RWPE2 (cell line): ENCODE results near the gene TMEM238L.

Experiments used
- ATAC-seq: fragments of 200-7000 bp; cut with Tn5 transposase; 3 replicates; pipeline ENCODE4 v1.9.1; 2021; ENCODE audit warnings: low read depth
- DNase-seq: peaks from one replicate; pipeline ENCODE4 v3.0.0-alpha.2; 2020; ENCODE audit warnings: low spot score
- H3K27ac ChIP-seq: fragments of 450-650 bp; 2 replicates; pipeline ENCODE4 v1.5.1; 2017; ENCODE audit warnings: mild to moderate bottlenecking; ENCODE audit not compliant: poor library complexity, severe bottlenecking
- H3K27me3 ChIP-seq: fragments of 250-450 bp; sonication (Bioruptor Pico); 2 replicates; pipeline ENCODE4 v1.5.1; 2021; ENCODE audit warnings: mild to moderate bottlenecking, moderate library complexity; ENCODE audit not compliant: insufficient read depth, poor library complexity, severe bottlenecking
- H3K36me3 ChIP-seq: fragments of 250-450 bp; sonication (Bioruptor Pico); 2 replicates; pipeline ENCODE4 v1.5.1; 2020; ENCODE audit warnings: low read depth, mild to moderate bottlenecking, moderate library complexity
- H3K4me1 ChIP-seq: fragments of 250-450 bp; sonication (Bioruptor Pico); 2 replicates; pipeline ENCODE4 v1.5.1; 2021; ENCODE audit warnings: mild to moderate bottlenecking, moderate library complexity; ENCODE audit not compliant: insufficient read depth, poor library complexity, severe bottlenecking
- H3K4me3 ChIP-seq: fragments of 250-450 bp; sonication (Bioruptor Pico); 2 replicates; pipeline ENCODE4 v1.5.1; 2021; ENCODE audit warnings: mild to moderate bottlenecking, moderate library complexity; ENCODE audit not compliant: severe bottlenecking
- H3K9me3 ChIP-seq: fragments of 250-450 bp; sonication (Bioruptor Pico); 2 replicates; pipeline ENCODE4 v1.5.1; 2021; ENCODE audit warnings: mild to moderate bottlenecking, moderate library complexity; ENCODE audit not compliant: severe bottlenecking
- CTCF ChIP-seq: fragments of 450-650 bp; IDR thresholded peaks from one replicate; pipeline ENCODE4 v1.5.1; 2017; ENCODE audit warnings: mild to moderate bottlenecking, moderate library complexity; ENCODE audit not compliant: poor library complexity, severe bottlenecking

Gene TMEM238L

GRCh38 chr17:10807704-10808128 lies 3.8 kb upstream of the TMEM238L start:
- Histone ChIP-seq H3K4me1 (no peaks in the 10 kb centered on the region), H3K36me3 (no peaks in the 10 kb centered on the region), H3K9me3 (no peaks in the 10 kb centered on the region), H3K27ac (no peak overlapping the region), H3K27me3 (no peaks in the 10 kb centered on the region), H3K4me3 (no peak overlapping the region)
- no peak for TF ChIP-seq CTCF
- ATAC-seq, result no peak
- DNase-seq, result no peak

GRCh38 chr17:10806545-10807262 lies 2.8 kb upstream of the TMEM238L start:
- no peaks in the 10 kb centered on the region for H3K27me3 ChIP-seq
- no peaks in the 10 kb centered on the region for H3K9me3 ChIP-seq
- no peaks in the 10 kb centered on the region for H3K36me3 ChIP-seq
- no peaks in the 10 kb centered on the region for H3K4me1 ChIP-seq
- H3K4me3 ChIP-seq, result no peak overlapping the region
- H3K27ac ChIP-seq, result no peak overlapping the region
- ATAC-seq (no peak), DNase-seq (no peak)
- no peak for TF ChIP-seq CTCF

- Histone ChIP-seq H3K27ac (no peak overlapping the region), H3K4me1 (no peaks in the 10 kb centered on the region), H3K27me3 (no peaks in the 10 kb centered on the region), H3K36me3 (no peaks in the 10 kb centered on the region), H3K4me3 (no peak overlapping the region), H3K9me3 (no peaks in the 10 kb centered on the region)
- no peak for ATAC-seq
- no peak for DNase-seq
- TF ChIP-seq CTCF, result no peak
Measured at GRCh38 chr17:10805911-10806310, 2.0 kb upstream of the TMEM238L start.

GRCh38 chr17:10804546-10804945 lies 647 bp upstream of the TMEM238L start:
- DNase-seq, result no peak
- H3K9me3 ChIP-seq, result no peaks in the 10 kb centered on the region
- H3K4me3 ChIP-seq, result no peak overlapping the region
- H3K27me3 ChIP-seq, result no peaks in the 10 kb centered on the region
- no peak overlapping the region for H3K27ac ChIP-seq
- H3K36me3 ChIP-seq, result no peaks in the 10 kb centered on the region
- no peak for ATAC-seq
- no peaks in the 10 kb centered on the region for H3K4me1 ChIP-seq
- no peak for TF ChIP-seq CTCF

- Histone ChIP-seq H3K27ac (no peak overlapping the region), H3K4me1 (no peaks in the 10 kb centered on the region), H3K36me3 (no peaks in the 10 kb centered on the region), H3K4me3 (no peak overlapping the region), H3K9me3 (no peaks in the 10 kb centered on the region), H3K27me3 (no peaks in the 10 kb centered on the region)
- no peak for TF ChIP-seq CTCF
- ATAC-seq, result no peak
- DNase-seq, result no peak
Measured at GRCh38 chr17:10803350-10803749, 549 bp downstream of the TMEM238L start.
